Measurements from ENCODE around the gene AFF3. TPM values are rescaled to one million over a fixed set of nuclear protein-coding genes. Genes with fewer than 3 reads are reported as not detected.
A peak's percentile ranks its signal among the peaks of the same experiment; 100 is the strongest.

The AFF3 gene, protein sequence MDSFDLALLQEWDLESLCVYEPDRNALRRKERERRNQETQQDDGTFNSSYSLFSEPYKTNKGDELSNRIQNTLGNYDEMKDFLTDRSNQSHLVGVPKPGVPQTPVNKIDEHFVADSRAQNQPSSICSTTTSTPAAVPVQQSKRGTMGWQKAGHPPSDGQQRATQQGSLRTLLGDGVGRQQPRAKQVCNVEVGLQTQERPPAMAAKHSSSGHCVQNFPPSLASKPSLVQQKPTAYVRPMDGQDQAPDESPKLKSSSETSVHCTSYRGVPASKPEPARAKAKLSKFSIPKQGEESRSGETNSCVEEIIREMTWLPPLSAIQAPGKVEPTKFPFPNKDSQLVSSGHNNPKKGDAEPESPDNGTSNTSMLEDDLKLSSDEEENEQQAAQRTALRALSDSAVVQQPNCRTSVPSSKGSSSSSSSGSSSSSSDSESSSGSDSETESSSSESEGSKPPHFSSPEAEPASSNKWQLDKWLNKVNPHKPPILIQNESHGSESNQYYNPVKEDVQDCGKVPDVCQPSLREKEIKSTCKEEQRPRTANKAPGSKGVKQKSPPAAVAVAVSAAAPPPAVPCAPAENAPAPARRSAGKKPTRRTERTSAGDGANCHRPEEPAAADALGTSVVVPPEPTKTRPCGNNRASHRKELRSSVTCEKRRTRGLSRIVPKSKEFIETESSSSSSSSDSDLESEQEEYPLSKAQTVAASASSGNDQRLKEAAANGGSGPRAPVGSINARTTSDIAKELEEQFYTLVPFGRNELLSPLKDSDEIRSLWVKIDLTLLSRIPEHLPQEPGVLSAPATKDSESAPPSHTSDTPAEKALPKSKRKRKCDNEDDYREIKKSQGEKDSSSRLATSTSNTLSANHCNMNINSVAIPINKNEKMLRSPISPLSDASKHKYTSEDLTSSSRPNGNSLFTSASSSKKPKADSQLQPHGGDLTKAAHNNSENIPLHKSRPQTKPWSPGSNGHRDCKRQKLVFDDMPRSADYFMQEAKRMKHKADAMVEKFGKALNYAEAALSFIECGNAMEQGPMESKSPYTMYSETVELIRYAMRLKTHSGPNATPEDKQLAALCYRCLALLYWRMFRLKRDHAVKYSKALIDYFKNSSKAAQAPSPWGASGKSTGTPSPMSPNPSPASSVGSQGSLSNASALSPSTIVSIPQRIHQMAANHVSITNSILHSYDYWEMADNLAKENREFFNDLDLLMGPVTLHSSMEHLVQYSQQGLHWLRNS (N-terminal part only)
- 100 to 1,000 TPM in 1 of 4 donors, 10 to 100 TPM in 2, 1 to 10 TPM in 1; 5.3 to 216 (median 12.5) TPM for total RNA-seq

DNA sequence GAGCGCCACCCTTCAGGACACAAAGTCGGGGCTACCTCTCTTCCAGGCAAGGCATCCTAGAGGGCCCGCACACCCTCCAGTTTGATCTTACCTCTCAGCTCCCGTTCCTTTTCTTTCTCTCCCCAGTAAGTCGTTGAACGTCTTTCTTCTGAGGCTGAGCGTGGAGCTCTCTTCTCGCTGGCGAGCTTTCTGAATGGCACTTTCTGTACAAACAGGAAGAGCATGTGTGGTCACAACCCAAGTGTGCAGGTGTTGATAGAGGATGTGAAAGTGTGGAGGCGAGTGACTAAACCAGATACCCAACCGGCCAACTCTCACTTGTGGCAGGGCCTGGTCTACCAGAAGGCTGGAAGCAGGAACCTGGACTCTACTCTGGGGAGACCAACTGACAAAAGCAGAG, at the start of gene AFF3:
AFF3 (minus strand) TSS at position 198 of the 400 bp plus-strand sequence. CDS start 38,136 bp downstream, outside the sequence.
- peaks cover 0 to 3% (median 0%) of the 10 kb centered on the region in 4 donors for H3K4me1 ChIP-seq
- DNase-seq = peak in 2 of 3 donors; percentile 87 to 89
- peak within 1 kb of the TSS in 2 of 4 donors; percentile 79 to 81 for H3K27ac ChIP-seq
- TF ChIP-seq, protein P1, sequence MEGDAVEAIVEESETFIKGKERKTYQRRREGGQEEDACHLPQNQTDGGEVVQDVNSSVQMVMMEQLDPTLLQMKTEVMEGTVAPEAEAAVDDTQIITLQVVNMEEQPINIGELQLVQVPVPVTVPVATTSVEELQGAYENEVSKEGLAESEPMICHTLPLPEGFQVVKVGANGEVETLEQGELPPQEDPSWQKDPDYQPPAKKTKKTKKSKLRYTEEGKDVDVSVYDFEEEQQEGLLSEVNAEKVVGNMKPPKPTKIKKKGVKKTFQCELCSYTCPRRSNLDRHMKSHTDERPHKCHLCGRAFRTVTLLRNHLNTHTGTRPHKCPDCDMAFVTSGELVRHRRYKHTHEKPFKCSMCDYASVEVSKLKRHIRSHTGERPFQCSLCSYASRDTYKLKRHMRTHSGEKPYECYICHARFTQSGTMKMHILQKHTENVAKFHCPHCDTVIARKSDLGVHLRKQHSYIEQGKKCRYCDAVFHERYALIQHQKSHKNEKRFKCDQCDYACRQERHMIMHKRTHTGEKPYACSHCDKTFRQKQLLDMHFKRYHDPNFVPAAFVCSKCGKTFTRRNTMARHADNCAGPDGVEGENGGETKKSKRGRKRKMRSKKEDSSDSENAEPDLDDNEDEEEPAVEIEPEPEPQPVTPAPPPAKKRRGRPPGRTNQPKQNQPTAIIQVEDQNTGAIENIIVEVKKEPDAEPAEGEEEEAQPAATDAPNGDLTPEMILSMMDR (IDR thresholded peaks at IDR 0.05) = no peak
- no peak for TF ChIP-seq POLR2A (IDR thresholded peaks at IDR 0.05)
- H3K4me3 ChIP-seq = peak within 1 kb of the TSS in 2 of 4 donors; percentile 44 to 48
- no peaks in the 10 kb centered on the region for H3K9me3 ChIP-seq
- no peaks in the 10 kb centered on the region for H3K36me3 ChIP-seq
- H3K27me3 ChIP-seq = no peaks in the 10 kb centered on the region

DNA sequence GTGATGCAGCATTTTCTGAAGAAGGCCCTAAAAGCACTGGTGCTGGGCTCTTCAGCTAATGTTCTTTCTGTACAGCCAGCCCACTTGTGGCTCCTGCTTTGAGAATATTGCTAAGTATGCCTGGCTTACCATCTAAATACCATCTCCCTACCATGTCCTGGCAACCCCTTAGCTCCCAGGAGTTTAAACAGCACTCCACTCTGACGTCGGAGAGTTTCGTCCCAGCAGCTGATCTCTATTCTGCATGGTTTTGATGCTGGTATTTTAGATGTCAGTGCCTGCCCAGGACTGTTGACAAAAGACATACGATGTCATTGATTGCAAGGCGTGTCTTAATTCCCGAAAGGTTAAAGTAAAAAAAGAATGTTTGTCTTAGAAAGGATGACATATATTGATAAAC, 47.0 kb upstream of the AFF3 start:
- no peak for TF ChIP-seq POLR2A (IDR thresholded peaks at IDR 0.05)
- TF ChIP-seq, protein P1 (IDR thresholded peaks at IDR 0.05) = no peak
- no peak for DNase-seq
- no peaks in the 10 kb centered on the region for H3K9me3 ChIP-seq
- no peaks in the 10 kb centered on the region for H3K27me3 ChIP-seq
- no peaks in the 10 kb centered on the region for H3K36me3 ChIP-seq
- no peaks in the 10 kb centered on the region for H3K4me1 ChIP-seq
- H3K4me3 ChIP-seq = no peak overlapping the region
- no peak overlapping the region for H3K27ac ChIP-seq

- Histone ChIP-seq H3K9me3 (no peaks in the 10 kb centered on the region), H3K27ac (no peak overlapping the region), H3K36me3 (no peaks in the 10 kb centered on the region), H3K4me3 (no peak overlapping the region), H3K27me3 (no peaks in the 10 kb centered on the region), H3K4me1 (no peaks in the 10 kb centered on the region)
- no peak for DNase-seq
- TF ChIP-seq POLR2A (IDR thresholded peaks at IDR 0.05) = no peak
- TF ChIP-seq, protein P1 (IDR thresholded peaks at IDR 0.05) = no peak
Observed at GRCh38 chr2:100188326-100188725, 45.9 kb upstream of the AFF3 start.

GRCh38 chr2:100186126-100186525, 43.7 kb upstream of the AFF3 start:
- no peaks in the 10 kb centered on the region for H3K4me1 ChIP-seq
- TF ChIP-seq POLR2A (IDR thresholded peaks at IDR 0.05) = no peak
- TF ChIP-seq, protein P1 (IDR thresholded peaks at IDR 0.05) = no peak
- no peaks in the 10 kb centered on the region for H3K36me3 ChIP-seq
- H3K27ac ChIP-seq = no peak overlapping the region
- no peak for DNase-seq
- no peak overlapping the region for H3K4me3 ChIP-seq
- H3K27me3 ChIP-seq = no peaks in the 10 kb centered on the region
- no peaks in the 10 kb centered on the region for H3K9me3 ChIP-seq

- Histone ChIP-seq H3K4me1 (no peaks in the 10 kb centered on the region), H3K4me3 (no peak overlapping the region), H3K27me3 (no peaks in the 10 kb centered on the region), H3K27ac (no peak overlapping the region), H3K9me3 (no peaks in the 10 kb centered on the region), H3K36me3 (no peaks in the 10 kb centered on the region)
- TF ChIP-seq, protein P1 (IDR thresholded peaks at IDR 0.05) = no peak
- DNase-seq = no peak
Observed at GRCh38 chr2:100185516-100185915, 43.1 kb upstream of the AFF3 start.
